Measurements from ENCODE around the gene AOC2.

GRCh38 chr17:42814633-42815399, 29.6 kb upstream of the AOC2 start:
- TF ChIP-seq POLR2A (IDR thresholded peaks at IDR 0.05): no peak
- TF ChIP-seq CTCF (IDR thresholded peaks at IDR 0.05): no peak

Measured in vagina (tissue), 2 donors.